CD4-positive, alpha-beta T cell treated with Interferon alpha-2 for 1 hour (primary cell): ENCODE data around the gene MTMR6.

Source experiments
- DNase-seq, 2 donors: peaks; one replicate each; pipeline ENCODE4 v3.0.0-alpha.2; 2020 to 2022

MTMR6 gene

DNA sequence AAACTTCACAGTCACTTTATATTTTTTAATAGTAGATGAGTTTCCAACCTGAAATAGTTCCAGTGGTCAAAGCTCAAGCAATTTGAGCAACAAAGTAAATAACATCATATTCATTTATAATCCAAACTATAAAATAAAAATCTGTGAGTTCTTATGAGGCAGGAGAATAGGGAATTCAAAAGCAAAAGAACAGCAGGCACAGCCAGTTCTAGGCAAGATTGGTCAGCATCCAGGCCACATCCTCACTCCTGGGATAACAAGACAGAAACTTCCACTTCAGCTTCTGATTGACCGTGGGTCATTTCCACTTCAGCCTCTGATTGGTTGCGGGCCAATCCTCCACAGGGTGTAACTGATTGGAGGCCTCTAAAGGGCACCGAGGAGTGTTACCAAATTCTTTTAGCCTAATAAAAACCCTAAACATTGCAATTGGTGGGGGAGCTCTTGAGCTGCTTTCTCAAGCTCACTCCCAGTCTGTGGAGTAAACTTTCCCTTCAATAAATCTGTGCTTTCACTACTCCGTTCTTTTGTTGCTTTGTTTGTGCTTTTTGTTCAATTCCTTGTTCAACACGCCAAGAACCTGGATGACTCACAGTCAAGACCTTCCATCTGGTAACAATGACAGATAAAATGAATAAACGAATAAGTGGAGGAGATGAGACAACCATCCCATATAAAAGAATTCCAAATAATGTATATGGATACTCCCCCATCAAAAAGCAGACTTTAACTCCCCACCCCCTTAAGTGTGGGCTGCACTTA is 72.6 kb downstream of the MTMR6 start:
- DNase-seq: no peak

DNA sequence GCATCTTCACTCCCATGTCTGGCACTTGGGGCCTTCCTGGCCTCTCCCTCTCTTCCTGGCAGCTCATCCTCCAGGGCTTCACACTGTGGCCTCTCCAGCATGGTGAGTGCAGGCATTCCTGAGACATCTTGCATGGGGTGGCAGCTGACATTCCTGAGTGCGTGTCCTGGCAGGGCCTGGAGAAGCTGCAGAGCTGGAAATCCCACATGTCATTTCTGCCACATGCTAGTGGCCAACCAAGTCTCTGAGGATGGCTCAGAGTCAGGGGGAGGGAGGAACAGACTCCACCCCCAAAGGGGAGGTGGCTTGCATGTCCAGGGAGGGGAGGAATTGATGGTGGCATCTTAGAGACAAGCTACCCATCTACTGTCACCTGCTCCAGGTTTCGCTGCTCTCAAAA is 73.6 kb downstream of the MTMR6 start:
- DNase-seq: no peak

DNA sequence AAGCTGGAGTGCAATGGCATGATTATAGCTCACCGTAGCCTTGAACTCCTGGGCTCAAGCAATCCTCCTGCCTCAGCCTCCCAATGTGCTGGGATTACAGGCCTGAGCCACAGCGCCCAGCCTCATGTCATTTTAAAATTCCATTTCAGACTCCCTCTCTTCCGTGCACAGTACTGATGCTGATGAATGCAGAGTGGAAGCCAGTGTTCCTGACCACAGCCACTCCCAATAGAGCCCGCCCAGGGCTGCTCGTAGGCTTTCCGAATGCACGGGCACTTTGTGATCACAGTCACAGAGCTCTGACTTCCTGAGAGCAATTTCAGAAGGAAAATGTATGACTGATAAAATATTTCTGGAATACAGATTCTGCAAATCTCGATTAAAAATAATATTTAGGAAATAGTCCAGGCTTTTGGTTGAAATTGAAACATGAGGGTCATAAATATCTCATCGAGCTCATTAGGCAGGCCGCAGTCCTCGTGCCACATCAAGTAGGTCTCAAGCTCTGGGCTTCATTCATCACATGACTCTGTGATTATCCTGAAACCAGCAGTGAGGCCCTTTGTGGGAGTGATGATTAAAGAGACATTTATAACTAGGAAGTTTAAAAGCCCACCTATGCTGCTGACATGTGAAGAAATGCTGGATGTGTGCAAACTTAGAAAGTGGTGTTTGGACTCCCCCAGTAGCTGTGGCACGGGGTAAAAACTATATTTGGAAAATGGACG is 76.3 kb downstream of the MTMR6 start:
- DNase-seq: no peak

DNA sequence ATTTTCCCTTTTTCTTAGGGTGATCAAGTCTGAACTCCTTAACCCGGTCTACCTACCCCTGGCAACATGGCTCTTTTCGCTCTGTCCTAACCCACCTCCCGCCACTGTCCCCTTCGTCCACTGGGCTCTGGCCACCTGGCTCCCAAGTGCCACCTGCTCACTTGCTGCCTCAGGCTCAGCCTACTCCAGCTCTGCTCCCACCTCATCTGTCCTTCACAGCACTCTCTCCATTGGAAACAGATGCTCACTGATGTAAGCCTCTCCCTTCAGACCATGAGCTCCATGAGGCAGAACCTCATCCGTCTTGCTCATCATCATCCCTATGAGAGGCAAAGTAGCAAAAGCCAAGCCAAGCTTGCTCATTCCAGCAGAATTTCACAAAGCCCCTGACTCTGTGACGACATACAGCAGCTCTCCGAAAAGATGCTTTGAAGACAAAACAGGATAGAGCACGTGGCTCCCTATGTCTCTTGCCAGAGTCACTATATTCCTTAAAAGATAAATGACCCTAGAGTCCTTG is 79.9 kb downstream of the MTMR6 start:
- DNase-seq: no peak

DNA sequence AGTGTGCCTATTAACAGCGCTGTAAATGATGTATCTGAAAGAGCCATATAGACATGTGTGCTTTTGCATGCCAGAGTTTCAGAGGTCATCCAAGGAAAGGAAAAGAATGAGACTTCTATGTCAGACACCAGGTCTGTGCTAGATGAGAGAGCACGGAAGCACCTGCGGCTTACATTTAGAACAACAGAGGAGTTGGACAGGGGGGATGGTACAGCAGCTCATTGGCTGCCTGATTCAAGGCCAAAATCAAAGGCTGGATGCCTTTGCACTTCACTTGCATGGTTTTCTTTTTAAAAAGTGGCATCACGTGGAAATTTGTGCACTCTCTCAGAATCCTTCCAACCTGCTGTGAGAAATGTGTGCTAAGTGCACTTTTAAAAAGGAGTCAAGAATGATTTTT is 82.4 kb downstream of the MTMR6 start:
- no peak for DNase-seq

DNA sequence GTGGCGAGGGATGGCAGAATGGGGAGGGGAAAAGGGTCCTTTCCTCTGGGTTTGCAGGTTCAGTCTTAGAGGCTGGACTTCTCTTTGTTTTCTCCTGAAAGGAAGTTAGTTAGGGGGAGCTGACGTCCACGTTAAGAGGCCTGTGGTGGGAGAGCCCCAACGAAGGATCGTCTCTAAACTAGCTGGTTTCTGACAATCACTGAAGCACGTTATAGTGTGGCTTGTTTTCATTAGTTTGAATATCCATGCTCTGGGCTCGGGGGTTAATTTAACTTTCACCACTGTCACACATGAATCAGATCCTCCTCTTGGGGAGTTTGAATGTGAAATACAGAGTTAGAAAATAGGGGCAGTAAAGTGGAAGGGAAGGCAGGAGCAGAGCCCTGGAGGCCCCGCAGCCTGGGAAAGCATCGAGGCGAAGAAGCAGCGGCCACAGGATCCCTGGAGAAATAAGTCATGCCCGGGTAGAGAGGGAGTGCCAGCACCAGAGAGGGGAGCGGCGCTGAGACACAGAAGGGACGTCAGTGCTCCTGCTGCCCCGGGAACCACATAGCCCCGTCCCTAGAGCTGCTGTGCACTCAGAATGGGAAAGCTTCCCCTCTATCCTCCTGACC is 84.1 kb downstream of the MTMR6 start:
- DNase-seq: no peak

DNA sequence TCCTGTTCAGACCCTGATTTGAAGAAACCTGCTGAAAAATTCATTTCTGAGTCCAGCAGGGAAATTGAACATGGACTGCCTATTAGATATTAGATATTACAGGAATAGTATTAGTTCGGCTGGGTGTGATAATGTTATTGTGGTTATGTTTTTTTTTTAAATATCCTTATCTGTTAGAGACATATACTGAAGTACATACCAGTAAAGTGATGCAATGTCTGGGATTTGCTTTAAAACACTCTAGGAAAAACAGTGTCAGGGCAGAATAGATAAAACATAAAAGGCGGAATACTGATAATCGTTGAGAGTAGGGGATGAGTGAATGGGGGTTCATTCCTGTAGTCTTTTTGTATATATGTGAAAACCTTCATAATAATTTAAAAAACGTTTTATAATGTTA is 86.5 kb downstream of the MTMR6 start:
- DNase-seq: no peak

DNA sequence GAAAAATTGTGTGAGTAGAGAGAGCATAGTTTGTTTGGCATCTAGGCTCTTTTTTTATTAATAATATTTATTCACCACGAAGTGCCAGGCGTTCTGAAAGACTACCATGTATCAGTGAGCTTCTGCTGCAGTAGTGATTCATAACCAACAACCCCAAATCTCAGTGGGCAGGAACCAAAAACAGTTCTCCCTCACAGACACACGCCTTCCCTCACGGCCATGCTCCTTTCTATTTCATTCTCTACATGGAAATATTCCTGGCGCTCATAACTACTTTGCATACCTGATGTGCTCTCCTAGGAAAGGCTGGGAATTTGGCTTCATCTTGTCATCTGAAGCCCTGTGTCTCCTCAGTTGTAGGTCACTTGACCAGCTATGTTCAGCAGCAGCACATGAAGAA is 88.6 kb downstream of the MTMR6 start:
- no peak for DNase-seq

DNA sequence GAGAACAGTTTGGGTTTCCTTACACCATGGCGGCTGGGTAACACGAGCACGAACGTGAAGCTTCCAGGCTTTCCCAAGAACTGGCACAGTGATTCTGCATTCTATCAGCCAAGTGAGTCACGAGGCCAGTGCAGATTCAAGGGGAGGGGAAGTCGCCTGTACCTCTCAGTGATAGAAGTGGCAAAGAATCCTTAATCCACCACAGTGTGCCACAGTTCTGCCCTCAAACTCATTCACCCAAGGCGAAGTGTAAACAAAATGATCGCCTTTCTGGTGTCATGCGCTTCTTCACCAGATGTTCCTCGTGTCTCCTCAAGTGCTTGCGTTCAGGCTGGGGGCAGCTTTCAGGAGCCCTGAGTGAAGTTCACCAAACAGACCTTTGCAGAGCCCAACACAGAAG is 90.3 kb downstream of the MTMR6 start:
- DNase-seq: no peak
